PC-3 (cell line): Measurements from ENCODE around the gene SLC25A41. TPM values are rescaled to one million over a fixed set of nuclear protein-coding genes. Genes with fewer than 3 reads are reported as not detected.
A peak's percentile ranks its signal among the peaks of the same experiment; 100 is the strongest.

Experiments used
- ATAC-seq: fragments of 200-7000 bp; cut with Tn5 transposase; 2 replicates; pipeline ENCODE4 v1.9.1; 2020; ENCODE audit warnings: mild to moderate bottlenecking, moderate library complexity
- BruUV-seq: library from RNA; stranded (reverse); fragments of 400-500 nt; replicated peaks from 2 replicates; lab custom pipeline; 2021; lab: Mats Ljungman, UMichigan
- CTCF ChIA-PET: fragments of 300-600 bp; sonication (Branson Sonifier 250); formaldehyde crosslinking; loops from one replicate; lab custom pipeline; 2022; ENCODE audit warnings: antibody characterized with exemption; lab: Charles Lee
- POLR2A ChIA-PET: fragments of 300-600 bp; sonication (Branson Sonifier 250); formaldehyde crosslinking; loops from one replicate; lab custom pipeline; 2022; ENCODE audit warnings: antibody characterized with exemption; ENCODE audit not compliant: unreplicated experiment; lab: Charles Lee
- DNase-seq: peaks from one replicate; pipeline ENCODE4 v3.0.0-alpha.2; 2015
- H2AFZ ChIP-seq: fragments of 300-600 bp; sonication (generic); 2 replicates; pipeline ENCODE4 v1.6.0; 2016; ENCODE audit warnings: antibody characterized with exemption, low read length
- H3F3A ChIP-seq: fragments of 300-600 bp; sonication (generic); one replicate; pipeline ENCODE4 v1.6.0; 2017; ENCODE audit warnings: antibody characterized with exemption, low read length, control low read depth, mild to moderate bottlenecking; ENCODE audit not compliant: unreplicated experiment
- H3K27ac ChIP-seq: fragments of 300-600 bp; sonication (generic); 2 replicates; pipeline ENCODE4 v1.5.1; 2016; ENCODE audit warnings: mild to moderate bottlenecking, low read length
- H3K27me3 ChIP-seq: fragments of 300-600 bp; sonication (generic); 2 replicates; pipeline ENCODE4 v1.6.1; 2016; ENCODE audit warnings: low read length, mixed read lengths
- H3K36me3 ChIP-seq: fragments of 300-600 bp; sonication (generic); 2 replicates; pipeline ENCODE4 v1.6.1; 2016; ENCODE audit warnings: low read depth, mixed run types, low read length, mixed read lengths
- H3K4me1 ChIP-seq: fragments of 300-600 bp; sonication (generic); 2 replicates; pipeline ENCODE4 v1.5.1; 2016; ENCODE audit warnings: low read length; ENCODE audit not compliant: insufficient read depth
- H3K4me2 ChIP-seq: fragments of 300-600 bp; sonication (generic); 2 replicates; pipeline ENCODE4 v1.6.0; 2016; ENCODE audit warnings: low read length
- H3K4me3 ChIP-seq: fragments of 300-600 bp; sonication (generic); 2 replicates; pipeline ENCODE4 v1.5.1; 2016; ENCODE audit warnings: mild to moderate bottlenecking, low read length, mixed read lengths
- H3K79me2 ChIP-seq: fragments of 300-600 bp; sonication (generic); 2 replicates; pipeline ENCODE4 v1.6.1; 2017; ENCODE audit warnings: low read length, mixed read lengths
- H3K9ac ChIP-seq: fragments of 300-600 bp; sonication (generic); 2 replicates; pipeline ENCODE4 v1.6.0; 2016; ENCODE audit warnings: mild to moderate bottlenecking, low read length
- H3K9me2 ChIP-seq: fragments of 300-600 bp; sonication (generic); replicated peaks from 2 replicates; pipeline ENCODE4 v1.6.1; 2016; ENCODE audit warnings: mixed run types, low read length, mixed read lengths
- H3K9me3 ChIP-seq: fragments of 300-600 bp; sonication (generic); 2 replicates; pipeline ENCODE4 v1.6.1; 2016; ENCODE audit warnings: low read length, mixed read lengths
- H4K20me1 ChIP-seq: fragments of 300-600 bp; sonication (generic); 2 replicates; pipeline ENCODE4 v1.6.1; 2016; ENCODE audit warnings: low read length, mixed read lengths
- CTCF ChIP-seq: fragments of 300-600 bp; sonication (generic); conservative IDR thresholded peaks from 2 replicates; pipeline ENCODE4 v1.5.1; 2017; ENCODE audit warnings: antibody characterized with exemption, low read depth, mild to moderate bottlenecking, low read length
- EZH2 ChIP-seq: fragments of 300-600 bp; sonication (generic); IDR thresholded peaks from one replicate; pipeline ENCODE4 v1.6.1; 2017; ENCODE audit warnings: antibody characterized with exemption, mild to moderate bottlenecking, low read length; ENCODE audit not compliant: unreplicated experiment
- EZH2phosphoT487 ChIP-seq: fragments of 300-600 bp; sonication (generic); IDR thresholded peaks from 2 replicates; pipeline ENCODE4 v1.6.1; 2018; ENCODE audit warnings: mild to moderate bottlenecking, antibody characterized with exemption, low read length, borderline replicate concordance
- intact Hi-C: fragments of 100-400 bp; cut with micrococcal nuclease; formaldehyde crosslinking; loops from 2 replicates; pipeline ENCODE4 v1.9.0; 2023
- total RNA-seq: library from RNA; depleted of rRNA; stranded (reverse); fragments of >200 nt; gene quantifications from 2 replicates; pipeline ENCODE4 v1.2.3, GENCODE V29; 2014

Gene SLC25A41
- total RNA-seq, 1 experiment from 2014 or later: 0.26 TPM

GRCh38 chr19:6473647-6474046 lies 40.1 kb upstream of the SLC25A41 start:
- Histone ChIP-seq H3K9me3 (no peaks in the 10 kb centered on the region), H3K9me2 (no peaks in the 10 kb centered on the region), H3K79me2 (no peaks in the 10 kb centered on the region), H3K9ac (no peak overlapping the region), H4K20me1 (no peaks in the 10 kb centered on the region), H3K4me3 (no peak overlapping the region), H2AFZ (no peak overlapping the region), H3F3A (no peaks in the 10 kb centered on the region), H3K27ac (no peak overlapping the region), H3K36me3 (no peaks in the 10 kb centered on the region), H3K4me2 (no peak overlapping the region), H3K4me1 (no peaks in the 10 kb centered on the region), H3K27me3 (no peaks in the 10 kb centered on the region)
- ChIA-PET CTCF (no interaction called here), POLR2A (interaction anchor here (0.6 kb wide), 1 partner anchor 25 kb away, joined by 3 read pairs; no protein-coding TSS in a partner anchor)
- ATAC-seq: no peak; the same call in 1 of the 2 replicates
- DNase-seq: peak; percentile 38
- intact Hi-C loops: no loop called here
- BruUV-seq: no TSS peak
- TF ChIP-seq CTCF (no peak), EZH2 (no peak), EZH2phosphoT487 (no peak)

GRCh38 chr19:6472713-6473112 lies 39.1 kb upstream of the SLC25A41 start:
- Histone ChIP-seq H4K20me1 (no peaks in the 10 kb centered on the region), H3F3A (no peaks in the 10 kb centered on the region), H3K9me2 (no peaks in the 10 kb centered on the region), H2AFZ (no peak overlapping the region), H3K36me3 (no peaks in the 10 kb centered on the region; the same call in 1 of the 2 replicates), H3K27me3 (no peaks in the 10 kb centered on the region), H3K9ac (no peak overlapping the region), H3K27ac (no peak overlapping the region), H3K4me3 (no peak overlapping the region), H3K79me2 (no peaks in the 10 kb centered on the region), H3K9me3 (no peaks in the 10 kb centered on the region), H3K4me1 (no peaks in the 10 kb centered on the region), H3K4me2 (no peak overlapping the region)
- no peak for DNase-seq
- BruUV-seq: no TSS peak
- TF ChIP-seq EZH2: no peak
- no peak for TF ChIP-seq EZH2phosphoT487
- TF ChIP-seq CTCF: no peak
- CTCF ChIA-PET: no interaction called here
- no peak; the same call in 1 of the 2 replicates for ATAC-seq
- intact Hi-C loops: no loop called here
- POLR2A ChIA-PET: no interaction called here

GRCh38 chr19:6471076-6471475 lies 37.5 kb upstream of the SLC25A41 start:
- Histone ChIP-seq H3F3A (no peaks in the 10 kb centered on the region), H3K4me3 (no peak overlapping the region), H3K27me3 (no peaks in the 10 kb centered on the region), H3K36me3 (peaks cover 5% of the 10 kb centered on the region; the same call in 1 of the 2 replicates), H3K4me1 (no peaks in the 10 kb centered on the region), H3K79me2 (no peaks in the 10 kb centered on the region), H3K9me2 (no peaks in the 10 kb centered on the region), H3K27ac (no peak overlapping the region), H3K9ac (no peak overlapping the region), H4K20me1 (no peaks in the 10 kb centered on the region), H3K9me3 (no peaks in the 10 kb centered on the region), H2AFZ (no peak overlapping the region), H3K4me2 (no peak overlapping the region)
- CTCF ChIA-PET: no interaction called here
- POLR2A ChIA-PET: no interaction called here
- no TSS peak for BruUV-seq
- TF ChIP-seq CTCF (no peak), EZH2 (no peak), EZH2phosphoT487 (no peak)
- intact Hi-C loops: no loop called here
- ATAC-seq: no peak
- no peak for DNase-seq
